Measurements from ENCODE around the gene PTPN1.
"Not testable (repeated sequence)": the region's sequence is repeated elsewhere in the genome, so short reads cannot be mapped to it uniquely, and the experiment has no call there.

The PTPN1 gene

GRCh38 chr20:50535162-50535561 lies 25.0 kb downstream of the PTPN1 start:
- no peak for TF ChIP-seq CTCF (IDR thresholded peaks at IDR 0.05; ENCODE audit: poor library complexity, severe bottlenecking)
- H3K4me1 ChIP-seq (ENCODE audit: insufficient read depth, poor library complexity, severe bottlenecking) = peaks cover 39% of the 10 kb centered on the region
- H3K27ac ChIP-seq (ENCODE audit: poor library complexity, severe bottlenecking) = no peak overlapping the region
- no peaks in the 10 kb centered on the region for H3K27me3 ChIP-seq (ENCODE audit: insufficient read depth, poor library complexity, severe bottlenecking)
- no peak overlapping the region for H3K4me3 ChIP-seq (ENCODE audit: severe bottlenecking)
- peaks cover 61% of the 10 kb centered on the region for H3K36me3 ChIP-seq (ENCODE audit: low read depth)
- ATAC-seq (ENCODE audit: low read depth) (no peak), DNase-seq (ENCODE audit: low spot score) (no peak)
- peaks cover 2% of the 10 kb centered on the region for H3K9me3 ChIP-seq (ENCODE audit: severe bottlenecking)

GRCh38 chr20:50536333-50536732 lies 26.1 kb downstream of the PTPN1 start:
- Histone ChIP-seq H3K9me3 (ENCODE audit: severe bottlenecking) (peaks cover 2% of the 10 kb centered on the region), H3K36me3 (ENCODE audit: low read depth) (peaks cover 58% of the 10 kb centered on the region), H3K27ac (ENCODE audit: poor library complexity, severe bottlenecking) (no peak overlapping the region), H3K4me3 (ENCODE audit: severe bottlenecking) (no peak overlapping the region), H3K4me1 (ENCODE audit: insufficient read depth, poor library complexity, severe bottlenecking) (peaks cover 51% of the 10 kb centered on the region), H3K27me3 (ENCODE audit: insufficient read depth, poor library complexity, severe bottlenecking) (no peaks in the 10 kb centered on the region)
- no peak for TF ChIP-seq CTCF (IDR thresholded peaks at IDR 0.05; ENCODE audit: poor library complexity, severe bottlenecking)
- no peak for DNase-seq (ENCODE audit: low spot score)
- ATAC-seq (ENCODE audit: low read depth) = no peak

- no peak for ATAC-seq (ENCODE audit: low read depth)
- Histone ChIP-seq H3K36me3 (ENCODE audit: low read depth) (peaks cover 57% of the 10 kb centered on the region), H3K4me3 (ENCODE audit: severe bottlenecking) (no peak overlapping the region), H3K27me3 (ENCODE audit: insufficient read depth, poor library complexity, severe bottlenecking) (no peaks in the 10 kb centered on the region), H3K27ac (ENCODE audit: poor library complexity, severe bottlenecking) (peak overlapping the region; percentile 76), H3K9me3 (ENCODE audit: severe bottlenecking) (peaks cover 2% of the 10 kb centered on the region), H3K4me1 (ENCODE audit: insufficient read depth, poor library complexity, severe bottlenecking) (peaks cover 53% of the 10 kb centered on the region)
- TF ChIP-seq CTCF (IDR thresholded peaks at IDR 0.05; ENCODE audit: poor library complexity, severe bottlenecking) = no peak
- no peak for DNase-seq (ENCODE audit: low spot score)
Observed at GRCh38 chr20:50537546-50538201, 27.5 kb downstream of the PTPN1 start.

GRCh38 chr20:50538276-50538675 lies 28.1 kb downstream of the PTPN1 start:
- H3K4me3 ChIP-seq (ENCODE audit: severe bottlenecking) = no peak overlapping the region
- DNase-seq (ENCODE audit: low spot score) (no peak), ATAC-seq (ENCODE audit: low read depth) (no peak)
- no peaks in the 10 kb centered on the region for H3K27me3 ChIP-seq (ENCODE audit: insufficient read depth, poor library complexity, severe bottlenecking)
- peaks cover 2% of the 10 kb centered on the region for H3K9me3 ChIP-seq (ENCODE audit: severe bottlenecking)
- peaks cover 51% of the 10 kb centered on the region for H3K4me1 ChIP-seq (ENCODE audit: insufficient read depth, poor library complexity, severe bottlenecking)
- H3K36me3 ChIP-seq (ENCODE audit: low read depth) = peaks cover 63% of the 10 kb centered on the region
- no peak for TF ChIP-seq CTCF (IDR thresholded peaks at IDR 0.05; ENCODE audit: poor library complexity, severe bottlenecking)
- peak overlapping the region; percentile 76 for H3K27ac ChIP-seq (ENCODE audit: poor library complexity, severe bottlenecking)

GRCh38 chr20:50539798-50540197 lies 29.6 kb downstream of the PTPN1 start:
- not testable (repeated sequence) for H3K4me3 ChIP-seq (ENCODE audit: severe bottlenecking); H3K27me3 ChIP-seq (ENCODE audit: insufficient read depth, poor library complexity, severe bottlenecking); ATAC-seq (ENCODE audit: low read depth); H3K9me3 ChIP-seq (ENCODE audit: severe bottlenecking); DNase-seq (ENCODE audit: low spot score)
- Histone ChIP-seq H3K36me3 (ENCODE audit: low read depth) (peaks cover 66% of the 10 kb centered on the region), H3K4me1 (ENCODE audit: insufficient read depth, poor library complexity, severe bottlenecking) (peaks cover 44% of the 10 kb centered on the region), H3K27ac (ENCODE audit: poor library complexity, severe bottlenecking) (peak overlapping the region; percentile 76)

All from RWPE2 (cell line).